Measurements from ENCODE around the gene HIBCH. TPM values are rescaled to one million over a fixed set of nuclear protein-coding genes. Genes with fewer than 3 reads are reported as not detected.

Gene HIBCH
- total and polyA plus RNA-seq, 9 of the 15 experiments (the other 6 are each of a cell fraction or from before 2014, with no cell fraction given): 17.0 to 65.4 (median 28.3) TPM

- TF ChIP-seq HMGXB4 (CRISPR knock-in tag; IDR thresholded peaks at IDR 0.05) (no peak), SMC3 (conservative IDR thresholded peaks at IDR 0.05; ENCODE audit: insufficient read depth, low read depth, low read length) (no peak), NCOR1 (IDR thresholded peaks at IDR 0.05) (no peak)
These were observed 52.3 kb downstream of the HIBCH start (continued) for GRCh38 chr2:190267302-190267701.

- Histone ChIP-seq H3K9me1 (ENCODE audit: control insufficient read depth, insufficient read depth, low read length) (no peaks in the 10 kb centered on the region), H3K4me2 (ENCODE audit: insufficient read depth, low read length) (no peak overlapping the region), H3K27ac (ENCODE audit: extremely low read depth, low read depth, low read length) (no peak overlapping the region), H3K9me3 (replicated peaks; ENCODE audit: control insufficient read depth, insufficient read depth, low read depth, low read length) (no peaks in the 10 kb centered on the region), H3K9ac (ENCODE audit: insufficient read depth in 1 of 2, low read depth in 2 of 2, low read length in 2 of 2) (no peak overlapping the region), H3K4me3 (no peak overlapping the region), H3K4me1 (replicated peaks in 1 of 2; ENCODE audit: control insufficient read depth in 2 of 2, insufficient read depth in 2 of 2, low read length in 2 of 2) (peaks cover 3 to 5% of the 10 kb centered on the region in 2 experiments; a peak in 3 of 5 replicates), H2AFZ (ENCODE audit: low read depth, low read length) (no peak overlapping the region), H3K79me2 (ENCODE audit: control insufficient read depth, insufficient read depth, low read length) (no peaks in the 10 kb centered on the region), H3K36me3 (ENCODE audit: control insufficient read depth, insufficient read depth, low read length) (no peaks in the 10 kb centered on the region), H3K27me3 (ENCODE audit: control insufficient read depth in 2 of 2, insufficient read depth in 2 of 2, low read length in 2 of 2) (no peaks in the 10 kb centered on the region), H4K20me1 (replicated peaks; ENCODE audit: control insufficient read depth, insufficient read depth, low read length) (no peaks in the 10 kb centered on the region)
- ChIA-PET CTCF (ENCODE audit: low intra/inter-chr PET ratio) (no interaction called here), POLR2A (interaction anchor here (0.6 kb wide), 1 partner anchor 19 kb away, joined by 3 read pairs; no protein-coding TSS in a partner anchor)
- DNase-seq (ENCODE audit: extremely low read depth in 1 of 4, low spot score in 3 of 4) (no peak), FAIRE-seq (no peak), ATAC-seq (no peak)
- intact Hi-C loops (cut with micrococcal nuclease) (no loop called here), in situ Hi-C loops (cut with MboI) (no loop called here)
- 87% methylated on average over 4 of the region's 9 CpGs for WGBS (ENCODE audit: insufficient coverage, low coverage, missing lambda C conversion rate)
- TF ChIP-seq CCAR2 (IDR thresholded peaks at IDR 0.05; ENCODE audit: low read depth, low read length) (no peak), KDM5B (IDR thresholded peaks at IDR 0.05; ENCODE audit: insufficient replicate concordance, low read depth, low read length) (no peak)
- BruUV-seq (replicated peaks): no TSS peak
These were observed 53.3 kb downstream of the HIBCH start for GRCh38 chr2:190266314-190266713.

Measured in K562 (cell line).